K562 (cell line): ENCODE measurements around the gene SLC36A3.

Experiments
- AFF4 ChIP-seq: sonication (generic); formaldehyde crosslinking; IDR thresholded peaks from 2 replicates; pipeline ENCODE4 v1.8.0; 2023; ENCODE audit warnings: mild to moderate bottlenecking, missing genetic modification reagents
- CBFB ChIP-seq: sonication (generic); formaldehyde crosslinking; IDR thresholded peaks from 2 replicates; pipeline ENCODE4 v1.4.0; 2020; ENCODE audit warnings: mild to moderate bottlenecking, missing genetic modification reagents
- ETS2 ChIP-seq: IDR thresholded peaks from 2 replicates; pipeline ENCODE4 v1.6.1; 2016; ENCODE audit warnings: borderline replicate concordance, missing genetic modification characterization, mild to moderate bottlenecking, moderate library complexity, missing compliant biosample characterization; ENCODE audit not compliant: poor library complexity, severe bottlenecking
- L3MBTL2 ChIP-seq: fragments of 450-650 bp; IDR thresholded peaks from 2 replicates; pipeline ENCODE4 v1.6.1; 2016; ENCODE audit warnings: mild to moderate bottlenecking, moderate library complexity
- NR4A1 ChIP-seq, 2 experiments: fragments of 250-450 bp in 1 of 2; fragments of 450-650 bp in 1 of 2; sonication (Bioruptor Pico) in 1 of 2; IDR thresholded peaks; 2 replicates each; pipeline versions ENCODE4 v1.4.0 to v1.6.1; 2016 to 2020; ENCODE audit warnings: mild to moderate bottlenecking in 2 of 2, missing compliant biosample characterization in 1 of 2, missing genetic modification characterization in 1 of 2, moderate library complexity in 1 of 2
- TAF1 ChIP-seq: IDR thresholded peaks from 2 replicates; pipeline ENCODE4 v1.6.1; 2011; ENCODE audit warnings: mild to moderate bottlenecking, low read length, moderate library complexity; ENCODE audit not compliant: insufficient read depth, control insufficient read depth, severe bottlenecking; ENCODE audit errors: extremely low read depth
- ZNF518B ChIP-seq: fragments of 250-450 bp; sonication (Bioruptor Pico); IDR thresholded peaks from 2 replicates; pipeline ENCODE4 v1.5.0; 2021; ENCODE audit warnings: mild to moderate bottlenecking, moderate library complexity
- TF ChIP-seq, protein P1 (sequence below), 2 experiments: fragments of 450-650 bp; IDR thresholded peaks; 2 replicates each; pipeline ENCODE4 v1.6.1; 2016

DNA sequence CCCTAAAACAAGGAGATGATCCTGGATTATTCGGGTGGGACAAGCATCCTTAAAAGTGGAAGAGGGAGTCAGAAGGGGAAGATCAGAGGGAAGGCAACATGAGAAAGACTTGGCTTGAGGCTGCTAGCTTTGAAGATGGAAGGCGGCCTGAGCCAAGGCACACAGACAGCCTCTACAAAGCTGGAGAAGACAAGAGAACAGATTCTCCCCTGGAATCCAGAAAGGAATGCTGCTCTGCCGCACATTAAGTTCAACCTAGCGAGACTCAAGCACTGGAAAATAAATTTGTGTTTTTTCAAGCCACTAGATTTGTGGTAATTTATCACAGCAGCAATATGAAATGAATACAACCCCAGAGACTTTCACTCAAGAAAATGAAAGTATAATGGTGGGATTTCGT is 17.9 kb downstream of the SLC36A3 start:
- TF ChIP-seq L3MBTL2, result no peak
- TF ChIP-seq AFF4 (CRISPR knock-in tag), result no peak
- no peak for TF ChIP-seq TAF1
- TF ChIP-seq CBFB (CRISPR knock-in tag), result no peak
- TF ChIP-seq, protein P1, sequence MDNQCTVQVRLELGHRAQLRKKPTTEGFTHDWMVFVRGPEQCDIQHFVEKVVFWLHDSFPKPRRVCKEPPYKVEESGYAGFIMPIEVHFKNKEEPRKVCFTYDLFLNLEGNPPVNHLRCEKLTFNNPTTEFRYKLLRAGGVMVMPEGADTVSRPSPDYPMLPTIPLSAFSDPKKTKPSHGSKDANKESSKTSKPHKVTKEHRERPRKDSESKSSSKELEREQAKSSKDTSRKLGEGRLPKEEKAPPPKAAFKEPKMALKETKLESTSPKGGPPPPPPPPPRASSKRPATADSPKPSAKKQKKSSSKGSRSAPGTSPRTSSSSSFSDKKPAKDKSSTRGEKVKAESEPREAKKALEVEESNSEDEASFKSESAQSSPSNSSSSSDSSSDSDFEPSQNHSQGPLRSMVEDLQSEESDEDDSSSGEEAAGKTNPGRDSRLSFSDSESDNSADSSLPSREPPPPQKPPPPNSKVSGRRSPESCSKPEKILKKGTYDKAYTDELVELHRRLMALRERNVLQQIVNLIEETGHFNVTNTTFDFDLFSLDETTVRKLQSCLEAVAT (IDR thresholded peaks at IDR 0.05), result no peak
- no peak for TF ChIP-seq ETS2 (tag)
- TF ChIP-seq ZNF518B (CRISPR knock-in tag), result no peak
- TF ChIP-seq NR4A1 (CRISPR knock-in tag; IDR thresholded peaks at IDR 0.05), result no peak
- TF ChIP-seq NR4A1 (tag; IDR thresholded peaks at IDR 0.05), result no peak
